ENCODE measurements around the gene DHRSX.

- TF ChIP-seq REST (tag by site-specific recombination; IDR thresholded peaks at IDR 0.05) (no peak), CTCF (tag by site-specific recombination; IDR thresholded peaks at IDR 0.05) (no peak), ZNF214 (tag by site-specific recombination; IDR thresholded peaks at IDR 0.05; ENCODE audit: borderline replicate concordance) (no peak), ZNF549 (tag by site-specific recombination; IDR thresholded peaks at IDR 0.05) (no peak), ZBTB7A (tag by site-specific recombination; IDR thresholded peaks at IDR 0.05; ENCODE audit: low read depth) (no peak), ZNF580 (tag by site-specific recombination; IDR thresholded peaks at IDR 0.05) (peak; percentile 42; the same call in 1 of the 2 replicates), ZNF157 (tag by site-specific recombination; IDR thresholded peaks at IDR 0.05) (no peak), BCL11B (tag by site-specific recombination; IDR thresholded peaks at IDR 0.05; ENCODE audit: low read depth) (no peak)
These were observed 53.3 kb downstream of the DHRSX start for GRCh38 chrX:2447484-2447883.

Data from HEK293 (cell line).